ENCODE results near the gene ERC2.

ERC2 gene

DNA sequence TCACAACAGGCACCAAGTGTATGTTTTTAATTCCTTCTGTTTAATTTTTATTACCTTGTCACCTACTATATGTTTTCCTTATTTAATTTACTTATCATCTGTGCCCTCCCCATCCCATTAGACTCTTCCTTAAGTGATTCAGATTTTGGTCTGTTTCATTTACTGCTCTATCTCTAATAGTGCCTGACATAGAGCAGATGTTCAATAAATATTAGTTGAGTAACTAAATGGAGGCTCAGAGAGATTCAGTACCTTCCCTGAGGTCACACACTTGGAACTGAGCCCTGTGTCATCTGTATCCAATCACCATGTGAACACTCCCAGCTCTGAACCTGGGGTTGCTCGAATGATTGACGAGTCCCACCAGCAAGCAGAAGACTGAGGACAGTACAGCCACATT is 663.1 kb downstream of the ERC2 start:
- Histone ChIP-seq H3K4me3 (ENCODE audit: low read depth, low read length, poor library complexity, severe bottlenecking) (no peak overlapping the region), H3K79me2 (ENCODE audit: insufficient read depth, low read length) (no peaks in the 10 kb centered on the region), H3K4me2 (ENCODE audit: low read length) (no peak overlapping the region), H3K4me1 (ENCODE audit: insufficient read depth, low read length, severe bottlenecking) (peaks cover 13% of the 10 kb centered on the region), H3K36me3 (ENCODE audit: insufficient read depth, low read length) (no peaks in the 10 kb centered on the region), H3F3A (ENCODE audit: insufficient read depth, low read length) (no peaks in the 10 kb centered on the region), H3K27ac (ENCODE audit: low read depth, low read length, poor library complexity, severe bottlenecking) (no peak overlapping the region), H3K9me2 (ENCODE audit: low read depth, low read length) (no peaks in the 10 kb centered on the region), H2AFZ (ENCODE audit: low read length) (no peak overlapping the region), H3K27me3 (ENCODE audit: insufficient read depth, low read length) (no peaks in the 10 kb centered on the region), H3K9ac (ENCODE audit: low read length) (no peak overlapping the region), H4K20me1 (ENCODE audit: insufficient read depth, low read length) (no peaks in the 10 kb centered on the region), H3K9me3 (ENCODE audit: low read length) (no peaks in the 10 kb centered on the region)
- no peak for TF ChIP-seq EZH2 (IDR thresholded peaks at IDR 0.05; ENCODE audit: borderline replicate concordance, low read length)
- TF ChIP-seq, protein P1, sequence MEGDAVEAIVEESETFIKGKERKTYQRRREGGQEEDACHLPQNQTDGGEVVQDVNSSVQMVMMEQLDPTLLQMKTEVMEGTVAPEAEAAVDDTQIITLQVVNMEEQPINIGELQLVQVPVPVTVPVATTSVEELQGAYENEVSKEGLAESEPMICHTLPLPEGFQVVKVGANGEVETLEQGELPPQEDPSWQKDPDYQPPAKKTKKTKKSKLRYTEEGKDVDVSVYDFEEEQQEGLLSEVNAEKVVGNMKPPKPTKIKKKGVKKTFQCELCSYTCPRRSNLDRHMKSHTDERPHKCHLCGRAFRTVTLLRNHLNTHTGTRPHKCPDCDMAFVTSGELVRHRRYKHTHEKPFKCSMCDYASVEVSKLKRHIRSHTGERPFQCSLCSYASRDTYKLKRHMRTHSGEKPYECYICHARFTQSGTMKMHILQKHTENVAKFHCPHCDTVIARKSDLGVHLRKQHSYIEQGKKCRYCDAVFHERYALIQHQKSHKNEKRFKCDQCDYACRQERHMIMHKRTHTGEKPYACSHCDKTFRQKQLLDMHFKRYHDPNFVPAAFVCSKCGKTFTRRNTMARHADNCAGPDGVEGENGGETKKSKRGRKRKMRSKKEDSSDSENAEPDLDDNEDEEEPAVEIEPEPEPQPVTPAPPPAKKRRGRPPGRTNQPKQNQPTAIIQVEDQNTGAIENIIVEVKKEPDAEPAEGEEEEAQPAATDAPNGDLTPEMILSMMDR (IDR thresholded peaks at IDR 0.05; ENCODE audit: low read length): no peak

DNA sequence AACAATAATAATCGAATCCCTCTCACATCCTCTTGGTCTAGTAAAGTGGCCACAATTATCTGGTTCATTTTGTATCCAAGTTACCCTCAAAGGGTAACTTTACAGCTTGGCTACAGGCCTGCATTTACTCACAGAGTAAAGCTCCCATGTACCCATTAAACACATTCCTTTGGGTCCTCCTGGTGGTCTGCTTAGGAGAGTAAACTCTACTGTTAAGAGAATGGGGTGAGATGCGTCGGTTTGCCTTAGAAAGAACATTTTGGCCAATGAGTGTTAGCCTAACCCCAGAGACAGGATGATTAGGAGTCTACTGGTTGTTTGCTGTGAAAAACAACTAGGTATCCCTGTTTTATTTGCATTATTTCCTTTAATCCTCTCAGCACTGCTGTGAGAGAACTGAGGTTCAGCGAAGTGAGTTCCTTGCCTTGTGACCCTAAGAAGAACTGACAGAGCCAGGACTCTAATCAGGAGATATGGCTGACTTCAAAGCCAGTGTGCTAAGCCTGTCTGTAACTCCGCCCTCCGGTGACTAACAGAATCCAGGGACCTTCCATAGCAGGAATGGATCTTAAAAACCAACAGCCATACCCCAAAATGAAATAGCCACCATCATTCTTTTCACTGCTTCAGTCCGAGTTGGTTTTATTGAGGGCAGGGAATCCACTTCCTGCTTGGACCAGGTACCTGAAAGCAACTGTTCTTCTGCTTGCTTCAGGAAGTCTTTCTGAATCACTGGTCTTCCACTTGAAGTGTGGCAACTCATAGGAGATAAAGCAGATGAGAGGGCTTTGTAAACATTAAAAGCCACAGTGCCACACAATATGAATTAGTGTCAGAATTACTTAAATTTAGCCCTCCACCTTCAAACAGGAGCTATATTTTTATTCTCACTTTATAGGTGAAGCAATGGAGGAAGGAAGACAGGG is 663.8 kb downstream of the ERC2 start:
- Histone ChIP-seq H3K9me2 (ENCODE audit: low read depth, low read length) (no peaks in the 10 kb centered on the region), H3K9ac (ENCODE audit: low read length) (no peak overlapping the region), H3K36me3 (ENCODE audit: insufficient read depth, low read length) (no peaks in the 10 kb centered on the region), H4K20me1 (ENCODE audit: insufficient read depth, low read length) (no peaks in the 10 kb centered on the region), H3K4me3 (ENCODE audit: low read depth, low read length, poor library complexity, severe bottlenecking) (no peak overlapping the region), H3K4me1 (ENCODE audit: insufficient read depth, low read length, severe bottlenecking) (peaks cover 13% of the 10 kb centered on the region), H3K9me3 (ENCODE audit: low read length) (no peaks in the 10 kb centered on the region), H2AFZ (ENCODE audit: low read length) (no peak overlapping the region), H3K79me2 (ENCODE audit: insufficient read depth, low read length) (no peaks in the 10 kb centered on the region), H3K4me2 (ENCODE audit: low read length) (no peak overlapping the region), H3K27me3 (ENCODE audit: insufficient read depth, low read length) (no peaks in the 10 kb centered on the region), H3K27ac (ENCODE audit: low read depth, low read length, poor library complexity, severe bottlenecking) (no peak overlapping the region), H3F3A (ENCODE audit: insufficient read depth, low read length) (no peaks in the 10 kb centered on the region)
- TF ChIP-seq, protein P1 (IDR thresholded peaks at IDR 0.05; ENCODE audit: low read length): no peak
- no peak for TF ChIP-seq EZH2 (IDR thresholded peaks at IDR 0.05; ENCODE audit: borderline replicate concordance, low read length)

DNA sequence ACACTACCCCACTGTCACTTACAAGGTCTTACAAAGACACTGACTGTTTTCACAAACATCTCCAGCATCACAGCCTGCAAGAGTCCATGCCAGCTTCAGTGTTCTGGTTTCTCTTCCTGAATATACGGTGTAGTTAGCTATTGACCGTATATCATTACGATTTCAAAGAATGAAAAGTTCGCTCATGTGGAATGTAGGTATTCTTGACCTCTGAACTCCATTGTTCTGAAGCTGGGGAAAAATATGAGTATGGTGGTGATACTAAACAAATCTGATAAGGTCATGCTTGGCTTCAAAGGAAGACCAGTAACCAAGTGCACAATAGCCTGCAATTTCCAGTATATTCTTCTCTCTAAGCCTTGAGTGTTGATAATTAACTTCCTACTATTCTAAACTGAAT is 665.5 kb downstream of the ERC2 start:
- Histone ChIP-seq H3F3A (ENCODE audit: insufficient read depth, low read length) (no peaks in the 10 kb centered on the region), H3K79me2 (ENCODE audit: insufficient read depth, low read length) (no peaks in the 10 kb centered on the region), H3K4me1 (ENCODE audit: insufficient read depth, low read length, severe bottlenecking) (peaks cover 13% of the 10 kb centered on the region), H2AFZ (ENCODE audit: low read length) (no peak overlapping the region), H3K27ac (ENCODE audit: low read depth, low read length, poor library complexity, severe bottlenecking) (no peak overlapping the region), H4K20me1 (ENCODE audit: insufficient read depth, low read length) (no peaks in the 10 kb centered on the region), H3K9me2 (ENCODE audit: low read depth, low read length) (no peaks in the 10 kb centered on the region), H3K9ac (ENCODE audit: low read length) (no peak overlapping the region), H3K9me3 (ENCODE audit: low read length) (no peaks in the 10 kb centered on the region), H3K4me2 (ENCODE audit: low read length) (no peak overlapping the region), H3K36me3 (ENCODE audit: insufficient read depth, low read length) (no peaks in the 10 kb centered on the region), H3K27me3 (ENCODE audit: insufficient read depth, low read length) (no peaks in the 10 kb centered on the region), H3K4me3 (ENCODE audit: low read depth, low read length, poor library complexity, severe bottlenecking) (no peak overlapping the region)
- TF ChIP-seq, protein P1 (IDR thresholded peaks at IDR 0.05; ENCODE audit: low read length): no peak
- TF ChIP-seq EZH2 (IDR thresholded peaks at IDR 0.05; ENCODE audit: borderline replicate concordance, low read length): no peak
